Activated B cell treated with CpG ODN at 0.5 μM for 24 hours (primary cell): ENCODE data around the gene EPN3. TPM values are rescaled to one million over a fixed set of nuclear protein-coding genes. Genes with fewer than 3 reads are reported as not detected.

Experiments used
- ATAC-seq: fragments of 200-7000 bp; cut with Tn5 transposase; one replicate; pipeline ENCODE4 v1.10.0; 2021; ENCODE audit warnings: low read depth, mild to moderate bottlenecking, moderate library complexity
- CTCF ChIA-PET: fragments of 350-600 bp; sonication (Branson Sonifier 250); formaldehyde crosslinking; loops from one replicate; lab custom pipeline; 2021; ENCODE audit warnings: antibody characterized with exemption; lab: Charles Lee
- POLR2A ChIA-PET: fragments of 350-600 bp; sonication (Branson Sonifier 250); formaldehyde crosslinking; loops from one replicate; lab custom pipeline; 2021; ENCODE audit warnings: antibody characterized with exemption; lab: Charles Lee
- DNase-seq: peaks from one replicate; pipeline ENCODE4 v3.0.0; 2022
- H3K27ac Mint-ChIP-seq: one replicate; pipeline ENCODE4 v1.8.0; 2020; ENCODE audit warnings: mixed read lengths
- H3K27me3 Mint-ChIP-seq: one replicate; pipeline ENCODE4 v1.8.0; 2021; ENCODE audit warnings: mixed read lengths
- H3K36me3 Mint-ChIP-seq: one replicate; pipeline ENCODE4 v1.8.0; 2021; ENCODE audit warnings: low read depth, mixed read lengths
- H3K4me1 Mint-ChIP-seq: one replicate; pipeline ENCODE4 v1.8.0; 2021; ENCODE audit warnings: mixed read lengths
- H3K4me3 Mint-ChIP-seq: one replicate; pipeline ENCODE4 v1.8.0; 2020; ENCODE audit warnings: mild to moderate bottlenecking, mixed read lengths
- H3K9me3 Mint-ChIP-seq: one replicate; pipeline ENCODE4 v1.8.0; 2020; ENCODE audit warnings: mixed read lengths
- intact Hi-C: fragments of 100-400 bp; cut with micrococcal nuclease; formaldehyde crosslinking; loops from one replicate; pipeline ENCODE4 v1.15.1; 2024
- total RNA-seq: library from RNA; stranded (reverse); gene quantifications from 2 replicates; pipeline ENCODE4 v1.2.3, GENCODE V29; 2022
- TF ChIP-seq, protein P1 (sequence below): fragments of 200-600 bp; IDR thresholded peaks from one replicate; pipeline ENCODE4 v1.8.0; 2022; ENCODE audit warnings: antibody characterized with exemption, mild to moderate bottlenecking

Gene EPN3
- total RNA-seq, 1 donor from 2014 or later: not detected

GRCh38 chr17:50505591-50506130, 26.9 kb upstream of the EPN3 start:
- ATAC-seq (no peak), DNase-seq (no peak)
- TF ChIP-seq, protein P1, sequence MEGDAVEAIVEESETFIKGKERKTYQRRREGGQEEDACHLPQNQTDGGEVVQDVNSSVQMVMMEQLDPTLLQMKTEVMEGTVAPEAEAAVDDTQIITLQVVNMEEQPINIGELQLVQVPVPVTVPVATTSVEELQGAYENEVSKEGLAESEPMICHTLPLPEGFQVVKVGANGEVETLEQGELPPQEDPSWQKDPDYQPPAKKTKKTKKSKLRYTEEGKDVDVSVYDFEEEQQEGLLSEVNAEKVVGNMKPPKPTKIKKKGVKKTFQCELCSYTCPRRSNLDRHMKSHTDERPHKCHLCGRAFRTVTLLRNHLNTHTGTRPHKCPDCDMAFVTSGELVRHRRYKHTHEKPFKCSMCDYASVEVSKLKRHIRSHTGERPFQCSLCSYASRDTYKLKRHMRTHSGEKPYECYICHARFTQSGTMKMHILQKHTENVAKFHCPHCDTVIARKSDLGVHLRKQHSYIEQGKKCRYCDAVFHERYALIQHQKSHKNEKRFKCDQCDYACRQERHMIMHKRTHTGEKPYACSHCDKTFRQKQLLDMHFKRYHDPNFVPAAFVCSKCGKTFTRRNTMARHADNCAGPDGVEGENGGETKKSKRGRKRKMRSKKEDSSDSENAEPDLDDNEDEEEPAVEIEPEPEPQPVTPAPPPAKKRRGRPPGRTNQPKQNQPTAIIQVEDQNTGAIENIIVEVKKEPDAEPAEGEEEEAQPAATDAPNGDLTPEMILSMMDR: no peak
- ChIA-PET CTCF (interaction anchor here (0.9 kb wide), 1 partner anchor 144 kb away, joined by 3 read pairs; no protein-coding TSS in a partner anchor), POLR2A (no interaction called here)
- no peaks in the 10 kb centered on the region for H3K36me3 Mint-ChIP-seq
- H3K27me3 Mint-ChIP-seq: no peaks in the 10 kb centered on the region
- H3K4me1 Mint-ChIP-seq: peaks cover 19% of the 10 kb centered on the region
- H3K27ac Mint-ChIP-seq: no peak overlapping the region
- intact Hi-C loops: no loop called here
- H3K4me3 Mint-ChIP-seq: no peak overlapping the region
- no peaks in the 10 kb centered on the region for H3K9me3 Mint-ChIP-seq

GRCh38 chr17:50506298-50506697, 26.2 kb upstream of the EPN3 start:
- Mint-ChIP-seq H3K4me1 (peaks cover 25% of the 10 kb centered on the region), H3K27me3 (no peaks in the 10 kb centered on the region), H3K27ac (peak overlapping the region; percentile 30), H3K36me3 (no peaks in the 10 kb centered on the region), H3K9me3 (no peaks in the 10 kb centered on the region), H3K4me3 (peak overlapping the region; percentile 29)
- DNase-seq (no peak), ATAC-seq (no peak)
- POLR2A ChIA-PET: interaction anchor here (0.8 to 1.2 kb wide), 2 partner anchors 11 to 359 kb away, joined by 3 read pairs; partner anchors contain the start of gene TOB1
- intact Hi-C loops: no loop called here
- TF ChIP-seq, protein P1: no peak
- CTCF ChIA-PET: interaction anchor here (1.2 kb wide), 1 partner anchor 22 kb away, joined by 3 read pairs; no protein-coding TSS in a partner anchor

DNA sequence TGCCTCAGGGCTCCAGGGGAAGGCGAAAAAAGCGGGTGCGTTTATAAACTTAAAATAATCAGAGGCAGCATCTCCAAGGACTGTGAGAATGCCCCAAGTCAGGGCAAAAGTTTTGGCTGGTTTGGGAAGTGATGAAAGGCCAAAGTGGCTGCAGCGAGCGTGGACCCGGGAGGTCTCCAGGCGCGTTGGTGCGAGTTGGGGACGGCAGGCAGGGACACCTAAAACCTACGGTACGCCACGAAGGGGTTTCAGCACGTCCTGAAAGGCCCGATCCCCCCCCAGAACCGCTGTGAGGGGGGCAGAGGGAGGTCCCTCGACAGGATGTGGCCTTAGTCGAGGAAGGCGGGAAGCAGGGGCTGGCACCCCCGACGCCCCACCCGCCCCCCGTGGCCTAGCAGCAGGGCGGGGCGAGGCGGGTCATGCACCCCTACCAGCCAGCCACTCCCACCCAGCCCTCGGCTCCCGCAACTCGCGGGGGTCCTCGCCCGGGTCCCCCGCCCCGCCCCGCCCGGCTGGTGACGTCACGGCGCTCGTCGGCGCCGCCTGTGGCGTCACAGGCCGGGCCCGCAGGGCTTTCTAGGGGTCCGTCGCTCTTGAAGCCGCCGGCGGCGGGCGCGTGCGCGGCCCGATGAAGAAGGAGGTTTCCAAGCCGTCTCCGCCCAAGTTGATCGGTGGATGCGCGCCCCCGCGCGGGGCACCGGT, 24.5 kb upstream of the EPN3 start, which contains the start of gene MYCBPAP:
Gene MYCBPAP (plus strand): TSS at position 569 of the 702 bp plus-strand sequence. CDS start 236 bp downstream, outside the sequence.
- Mint-ChIP-seq H3K4me1 (peaks cover 31% of the 10 kb centered on the region), H3K36me3 (no peaks in the 10 kb centered on the region), H3K27me3 (no peaks in the 10 kb centered on the region), H3K9me3 (no peaks in the 10 kb centered on the region), H3K4me3 (peak within 1 kb of the TSS; percentile 89), H3K27ac (peak within 1 kb of the TSS; percentile 86)
- ATAC-seq: peak; percentile 82
- TF ChIP-seq, protein P1: no peak
- DNase-seq: peak; percentile 77
- CTCF ChIA-PET: no interaction called here
- intact Hi-C loops: loop anchor here (1.0 kb wide), 4 partner anchors 30 to 199 kb away; partner anchors contain the start of genes ANKRD40, RSAD1 and XYLT2
- POLR2A ChIA-PET: interaction anchor here (1.2 kb wide), 1 partner anchor 211 kb away, joined by 4 read pairs; the partner anchor contains the start of gene LUC7L3

DNA sequence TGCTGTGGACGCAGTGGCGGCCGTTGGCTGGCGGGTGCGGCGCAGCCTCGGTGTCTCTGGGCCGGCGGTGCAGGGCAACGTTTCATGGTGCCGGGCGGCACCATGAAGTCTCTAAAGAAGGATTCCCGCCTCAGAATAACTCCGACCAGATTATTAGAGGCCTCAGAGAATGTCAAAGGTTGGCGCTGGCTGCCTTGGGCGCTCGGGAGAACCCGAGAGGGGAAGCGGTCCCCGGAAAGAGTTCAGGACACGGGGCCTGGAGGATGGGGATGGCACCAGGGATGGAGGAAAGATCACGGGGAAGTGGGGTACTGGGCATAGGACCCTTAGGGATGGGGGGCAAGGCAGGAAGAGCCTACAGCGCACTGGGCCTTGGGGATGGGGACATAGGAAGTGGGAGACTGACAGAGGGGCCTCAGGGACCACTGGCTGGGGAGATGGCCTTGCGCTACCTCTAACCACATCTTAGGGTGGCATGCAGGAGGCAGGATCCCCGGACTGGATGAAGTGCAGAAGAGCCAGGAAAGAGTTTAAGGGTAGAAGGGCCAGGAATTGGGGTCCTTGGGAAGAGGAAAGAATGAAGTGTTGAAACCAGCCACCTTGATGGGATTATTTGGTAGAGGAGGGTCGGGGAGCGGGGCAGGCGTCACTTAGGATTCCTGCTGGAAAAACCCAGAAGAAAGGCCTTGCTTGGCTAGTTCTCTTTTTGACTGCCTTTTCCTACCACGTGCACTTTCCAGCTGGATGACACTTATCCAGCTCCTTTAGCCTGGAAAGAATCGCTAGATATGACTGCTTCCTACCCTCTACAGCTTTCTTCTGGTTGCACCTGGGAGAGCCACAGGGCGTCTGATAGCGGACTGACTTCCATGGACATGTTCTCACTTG, 23.7 kb upstream of the EPN3 start:
- H3K27me3 Mint-ChIP-seq: no peaks in the 10 kb centered on the region
- peak overlapping the region; percentile 80 for H3K27ac Mint-ChIP-seq
- intact Hi-C loops: loop anchor here (1.0 kb wide), 4 partner anchors 31 to 198 kb away; partner anchors contain the start of genes ANKRD40, RSAD1 and XYLT2
- ATAC-seq (no peak), DNase-seq (no peak)
- TF ChIP-seq, protein P1: no peak
- POLR2A ChIA-PET: no interaction called here
- H3K4me3 Mint-ChIP-seq: peak overlapping the region; percentile 89
- CTCF ChIA-PET: no interaction called here
- peaks cover 31% of the 10 kb centered on the region for H3K4me1 Mint-ChIP-seq
- H3K36me3 Mint-ChIP-seq: no peaks in the 10 kb centered on the region
- no peaks in the 10 kb centered on the region for H3K9me3 Mint-ChIP-seq
